Heart left ventricle (tissue), 16 donors: ENCODE data around the gene DIO3. TPM values are rescaled to one million over a fixed set of nuclear protein-coding genes. Genes with fewer than 3 reads are reported as not detected.

Source experiments
- ATAC-seq, 4 donors: fragments of 200-7000 bp; cut with Tn5 transposase; one replicate each; pipeline ENCODE4 v1.9.1; 2020 to 2022; ENCODE audit warnings: moderate library complexity in 4 of 4, mild to moderate bottlenecking in 3 of 4, moderate number of reproducible peaks in 1 of 4
- DNase-seq, 5 donors: peaks; one replicate each; pipeline ENCODE4 v3.0.0-alpha.2; 2020
- H3K27ac ChIP-seq, 12 donors: fragments of 200-600 bp; sonication (generic) in 4 of 12; one replicate each; pipeline versions ENCODE4 v1.5.0 to v1.8.0; 2016 to 2022; ENCODE audit warnings: mild to moderate bottlenecking in 2 of 12
- H3K27me3 ChIP-seq, 9 donors: fragments of 200-600 bp; sonication (generic) in 2 of 9; one replicate each; pipeline versions ENCODE4 v1.5.1 to v1.8.0; 2016 to 2022; ENCODE audit warnings: mild to moderate bottlenecking in 3 of 9
- H3K36me3 ChIP-seq, 9 donors: fragments of 200-600 bp; sonication (generic) in 2 of 9; one replicate each; pipeline versions ENCODE4 v1.5.0 to v1.8.0; 2018 to 2022; ENCODE audit warnings: mild to moderate bottlenecking in 2 of 9
- H3K4me1 ChIP-seq, 12 donors: fragments of 200-600 bp; sonication (generic) in 4 of 12; one replicate each; pipeline versions ENCODE4 v1.5.0 to v1.8.0; 2016 to 2022; ENCODE audit warnings: mild to moderate bottlenecking in 3 of 12
- H3K4me3 ChIP-seq, 12 donors: fragments of 200-600 bp; sonication (generic) in 4 of 12; one replicate each; pipeline versions ENCODE4 v1.5.0 to v1.8.0; 2017 to 2022; ENCODE audit warnings: mild to moderate bottlenecking in 9 of 12, moderate library complexity in 4 of 12
- H3K9me3 ChIP-seq, 12 donors: fragments of 200-600 bp; sonication (generic) in 4 of 12; one replicate each; pipeline versions ENCODE4 v1.5.0 to v1.8.0; 2016 to 2022; ENCODE audit warnings: mild to moderate bottlenecking in 1 of 12
- POLR2A ChIP-seq, 2 donors: fragments of 450-650 bp; IDR thresholded peaks; one replicate each; pipeline ENCODE4 v1.6.1; 2017; ENCODE audit warnings: antibody characterized with exemption in 2 of 2, mild to moderate bottlenecking in 2 of 2, moderate library complexity in 2 of 2
- WGBS, 4 donors: extraction: QIAGEN DNeasy Blood & Tissue Kit in 2 of 4; methylation state at CpG; one replicate each; pipeline versions ENCODE4 v1.1.5 to v1.1.7; 2013 to 2018; 5-methylcytosine and 5-hydroxymethylcytosine counted together
- intact Hi-C, 10 donors: fragments of 100-400 bp; cut with DNase I; formaldehyde crosslinking; loops; one replicate each; pipeline versions ENCODE4 v1.11.1 to v1.14.2; 2022
- polyA plus RNA-seq, 2 donors: library from polyadenylated mRNA; stranded (reverse); fragments of 200-250 nt; gene quantifications; one replicate each; pipeline ENCODE4 v1.2.3, GENCODE V29; 2013
- total RNA-seq, 9 donors: library from RNA; depleted of rRNA in 2 of 9; stranded (reverse); fragments of >200 nt in 2 of 9; fragmentation: NEBNext Ultra II Directional in 3 of 9; extraction: Animal tissue kit (Norgen Biotek cat#: 25700) in 3 of 9; gene quantifications; one replicate each; pipeline versions ENCODE4 v1.1.0 to v1.2.4, GENCODE V29; 2016 to 2023
- TF ChIP-seq, protein P1 (sequence below), 12 donors: fragments of 200-600 bp; sonication (generic) in 4 of 12; IDR thresholded peaks; one replicate each; pipeline versions ENCODE4 v1.5.0 to v1.8.0; 2018 to 2022; ENCODE audit warnings: antibody characterized with exemption in 12 of 12, mild to moderate bottlenecking in 5 of 12
- donor health status: ischemic (EF 13 %, LVEDD 7.1; RV severe dilation, severe dysfunction).
- donor health status: healthy with polysubstance abuse.
- donor health status: DM: no; HTN: yes; CAD: no.
- donor health status: DM: no; HTN: no; CAD: no.
- donor health status: ischemic (EF 25% LVEDD 6.9; RV normal size, moderate dysfunction).
- donor health status: ischemic (EF 25% LVEDD 5.7; RV mildly dilated, moderate dysfunction).
- donor health status: healthy.
- donor health status: DM: yes; HTN: yes; CAD: no.
- donor health status: ischemic (EF 35%, LVEDD 5.7; RV mildly dilated, moderate dysfunction).
- donor health status: nonischemic (EF 11% LVEDD 7.7; RV severe dilation, severe dysfunction).
- donor health status: DM: yes; HTN: yes; CAD: no.
- donor health status: PGD.
- donor health status: ischemic (EF 29% LVEDD 5.4; RV normal size, mild dysfunction).
- donor health status: nonischemic (EF 23%, LVEDD 6.1; RV moderate dilation, normal function).

Gene DIO3
- total and polyA plus RNA-seq, 11 donors: 0.12 to 0.48 (median 0.24) TPM; not detected in 6

GRCh38 chr14:101590062-101590461 lies 28.8 kb downstream of the DIO3 start:
- Histone ChIP-seq H3K27ac (no peak overlapping the region), H3K9me3 (peaks cover 0 to 4% (median 0%) of the 10 kb centered on the region in 12 donors), H3K4me1 (no peaks in the 10 kb centered on the region), H3K27me3 (peaks cover 0 to 4% (median 0%) of the 10 kb centered on the region in 9 donors), H3K36me3 (no peaks in the 10 kb centered on the region), H3K4me3 (no peak overlapping the region)
- ATAC-seq (no peak), DNase-seq (no peak)
- TF ChIP-seq POLR2A (IDR thresholded peaks at IDR 0.05): no peak
- TF ChIP-seq, protein P1, sequence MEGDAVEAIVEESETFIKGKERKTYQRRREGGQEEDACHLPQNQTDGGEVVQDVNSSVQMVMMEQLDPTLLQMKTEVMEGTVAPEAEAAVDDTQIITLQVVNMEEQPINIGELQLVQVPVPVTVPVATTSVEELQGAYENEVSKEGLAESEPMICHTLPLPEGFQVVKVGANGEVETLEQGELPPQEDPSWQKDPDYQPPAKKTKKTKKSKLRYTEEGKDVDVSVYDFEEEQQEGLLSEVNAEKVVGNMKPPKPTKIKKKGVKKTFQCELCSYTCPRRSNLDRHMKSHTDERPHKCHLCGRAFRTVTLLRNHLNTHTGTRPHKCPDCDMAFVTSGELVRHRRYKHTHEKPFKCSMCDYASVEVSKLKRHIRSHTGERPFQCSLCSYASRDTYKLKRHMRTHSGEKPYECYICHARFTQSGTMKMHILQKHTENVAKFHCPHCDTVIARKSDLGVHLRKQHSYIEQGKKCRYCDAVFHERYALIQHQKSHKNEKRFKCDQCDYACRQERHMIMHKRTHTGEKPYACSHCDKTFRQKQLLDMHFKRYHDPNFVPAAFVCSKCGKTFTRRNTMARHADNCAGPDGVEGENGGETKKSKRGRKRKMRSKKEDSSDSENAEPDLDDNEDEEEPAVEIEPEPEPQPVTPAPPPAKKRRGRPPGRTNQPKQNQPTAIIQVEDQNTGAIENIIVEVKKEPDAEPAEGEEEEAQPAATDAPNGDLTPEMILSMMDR (IDR thresholded peaks at IDR 0.05): no peak
- intact Hi-C loops: no loop called here
- 73 to 89% (median 87%) methylated on average over 8 to 9 of the region's 9 CpGs for WGBS, 4 donors

GRCh38 chr14:101590616-101591015 lies 29.3 kb downstream of the DIO3 start:
- peaks cover 0 to 4% (median 0%) of the 10 kb centered on the region in 12 donors for H3K9me3 ChIP-seq
- WGBS, 4 donors: 89 to 96% (median 92%) methylated on average over 14 of the region's 14 CpGs
- H3K4me1 ChIP-seq: no peaks in the 10 kb centered on the region
- TF ChIP-seq POLR2A (IDR thresholded peaks at IDR 0.05): no peak
- TF ChIP-seq, protein P1 (IDR thresholded peaks at IDR 0.05): no peak
- H3K4me3 ChIP-seq: no peak overlapping the region
- DNase-seq (no peak), ATAC-seq (no peak)
- peaks cover 0 to 4% (median 0%) of the 10 kb centered on the region in 9 donors for H3K27me3 ChIP-seq
- H3K36me3 ChIP-seq: no peaks in the 10 kb centered on the region
- intact Hi-C loops: no loop called here
- no peak overlapping the region for H3K27ac ChIP-seq

DNA sequence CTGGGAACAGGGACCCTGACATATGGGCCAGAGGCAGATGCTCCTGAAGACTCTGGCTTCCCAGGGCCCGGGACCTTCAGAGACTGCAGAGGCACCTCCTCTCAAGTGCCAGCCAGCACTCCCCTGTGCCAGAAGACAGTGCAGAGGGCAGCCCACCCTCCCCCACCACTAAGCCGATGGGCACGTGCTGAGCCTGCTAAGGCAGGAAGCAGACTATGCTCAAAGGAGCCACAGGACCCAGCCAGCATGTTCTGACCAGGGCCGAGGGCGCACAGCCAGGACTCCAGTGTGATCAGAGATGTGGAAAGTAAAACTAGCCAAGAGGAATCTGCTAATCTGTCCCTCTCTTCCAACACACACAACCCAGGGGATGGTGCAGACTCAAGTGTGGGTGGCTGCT lies 29.8 kb downstream of the DIO3 start:
- TF ChIP-seq POLR2A (IDR thresholded peaks at IDR 0.05): no peak
- TF ChIP-seq, protein P1 (IDR thresholded peaks at IDR 0.05): no peak
- 41 to 65% (median 61%) methylated on average over 4 to 5 of the region's 5 CpGs for WGBS, 4 donors
- ATAC-seq (no peak), DNase-seq (no peak)
- Histone ChIP-seq H3K4me3 (no peak overlapping the region), H3K27me3 (peaks cover 0 to 4% (median 0%) of the 10 kb centered on the region in 9 donors), H3K4me1 (no peaks in the 10 kb centered on the region), H3K9me3 (peaks cover 0 to 4% (median 0%) of the 10 kb centered on the region in 12 donors), H3K27ac (no peak overlapping the region), H3K36me3 (no peaks in the 10 kb centered on the region)
- intact Hi-C loops: no loop called here

DNA sequence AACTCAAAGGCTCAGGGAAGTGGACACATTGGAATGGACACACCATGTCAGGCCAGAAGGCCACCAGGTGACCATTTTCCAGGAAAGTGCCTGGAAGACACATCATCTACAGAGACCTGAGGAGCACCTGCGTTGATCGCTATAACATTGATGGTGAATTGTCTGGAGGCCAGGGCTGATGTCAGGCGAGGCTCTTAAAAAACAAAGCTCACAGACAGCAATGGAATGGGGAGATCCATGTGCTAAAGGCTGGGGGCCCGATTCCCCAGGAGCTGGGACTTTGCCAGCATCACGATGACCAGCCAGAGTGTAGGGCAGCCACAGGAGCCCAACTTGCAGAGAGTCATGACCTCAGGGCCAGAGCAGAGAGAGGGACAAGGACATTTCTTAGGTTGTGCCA lies 30.3 kb downstream of the DIO3 start:
- no peaks in the 10 kb centered on the region for H3K36me3 ChIP-seq
- H3K27me3 ChIP-seq: peaks cover 0 to 2% (median 0%) of the 10 kb centered on the region in 9 donors
- intact Hi-C loops: no loop called here
- no peak for DNase-seq
- no peak overlapping the region for H3K4me3 ChIP-seq
- 87 to 90% (median 88%) methylated on average over 5 of the region's 5 CpGs for WGBS, 4 donors
- peaks cover 0 to 3% (median 0%) of the 10 kb centered on the region in 12 donors for H3K4me1 ChIP-seq
- peaks cover 0 to 4% (median 0%) of the 10 kb centered on the region in 12 donors for H3K9me3 ChIP-seq
- H3K27ac ChIP-seq: no peak overlapping the region
- no peak for TF ChIP-seq POLR2A (IDR thresholded peaks at IDR 0.05)
- TF ChIP-seq, protein P1 (IDR thresholded peaks at IDR 0.05): no peak
- no peak for ATAC-seq
